Activated CD4-positive, CD25-positive, alpha-beta regulatory T cell (primary cell): ENCODE measurements around the gene C17orf107.
A peak's percentile ranks its signal among the peaks of the same experiment; 100 is the strongest.

Experiments used
- DNase-seq, 4 experiments: peaks; one replicate each; lab custom pipeline; 2025; lab: John Stamatoyannopoulos, UW

C17orf107 gene

GRCh38 chr17:4948166-4948930 is 49.0 kb downstream of the C17orf107 start, which contains the start of gene PFN1:
TSS of gene PFN1 (minus strand) at chr17:4948530. CDS start at chr17:4948394, 136 bp downstream.
- peak; percentile 80 to 92 (median 84) for DNase-seq

DNA sequence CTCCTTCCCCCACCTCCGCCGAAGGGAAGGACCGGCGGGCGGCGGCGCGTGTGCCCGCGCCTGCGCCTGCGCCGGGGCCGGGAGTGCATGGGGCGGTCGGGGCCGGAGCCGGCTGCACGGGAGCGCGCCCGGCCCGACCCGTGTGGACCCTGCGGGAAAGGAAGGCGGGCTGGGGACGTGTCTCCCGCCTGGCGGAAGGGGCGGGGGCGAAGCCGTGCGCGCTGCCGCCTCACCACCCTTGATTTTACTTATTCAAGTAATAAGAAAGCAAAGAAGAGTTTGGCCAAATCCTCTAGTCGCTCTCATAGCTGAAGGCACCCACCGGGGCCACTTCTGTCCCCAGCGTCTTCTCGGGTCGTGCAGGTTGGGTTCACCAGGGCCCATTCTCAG is 49.6 kb downstream of the C17orf107 start:
- DNase-seq, result peak in 3 of 4 experiments; percentile 37 to 59 (median 48)

DNA sequence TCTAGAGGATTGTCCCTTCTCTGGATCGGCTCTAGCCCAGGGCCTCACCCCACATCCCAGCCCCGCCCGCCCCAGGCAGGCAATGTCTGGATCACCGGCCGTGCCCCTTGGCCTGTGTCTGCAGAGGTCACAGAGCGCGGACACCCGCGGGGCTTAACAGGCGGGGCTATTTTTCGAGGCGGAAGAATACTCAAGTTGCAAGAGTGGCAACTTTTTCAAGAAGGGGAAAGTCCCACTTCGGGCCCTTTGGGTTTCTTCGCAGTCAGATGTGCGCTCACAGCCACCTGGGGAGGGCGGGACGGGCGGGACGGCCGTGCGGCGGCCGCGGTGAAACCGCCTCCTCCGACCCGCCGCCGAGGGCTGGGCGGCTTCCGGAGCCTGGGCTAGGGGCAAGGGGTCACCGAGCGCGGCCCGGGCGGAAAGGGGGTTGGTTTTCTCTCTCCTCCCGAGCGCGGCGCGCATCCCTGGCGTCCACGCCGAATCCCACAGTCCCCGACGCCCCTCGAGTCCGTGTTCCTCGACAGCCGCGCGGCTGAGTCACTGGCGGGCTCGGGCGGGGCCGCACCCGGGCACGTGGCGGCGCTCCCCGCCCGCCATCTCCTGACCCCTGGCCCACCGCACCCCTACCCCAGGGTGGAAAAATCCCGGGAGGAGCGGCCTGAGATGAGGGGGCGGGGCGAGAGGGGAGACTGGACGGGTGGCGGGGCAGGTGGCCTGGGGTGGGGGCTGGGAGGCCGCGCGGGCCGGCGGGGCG is 50.2 kb downstream of the C17orf107 start:
- peak; percentile 56 to 72 (median 62) for DNase-seq

DNA sequence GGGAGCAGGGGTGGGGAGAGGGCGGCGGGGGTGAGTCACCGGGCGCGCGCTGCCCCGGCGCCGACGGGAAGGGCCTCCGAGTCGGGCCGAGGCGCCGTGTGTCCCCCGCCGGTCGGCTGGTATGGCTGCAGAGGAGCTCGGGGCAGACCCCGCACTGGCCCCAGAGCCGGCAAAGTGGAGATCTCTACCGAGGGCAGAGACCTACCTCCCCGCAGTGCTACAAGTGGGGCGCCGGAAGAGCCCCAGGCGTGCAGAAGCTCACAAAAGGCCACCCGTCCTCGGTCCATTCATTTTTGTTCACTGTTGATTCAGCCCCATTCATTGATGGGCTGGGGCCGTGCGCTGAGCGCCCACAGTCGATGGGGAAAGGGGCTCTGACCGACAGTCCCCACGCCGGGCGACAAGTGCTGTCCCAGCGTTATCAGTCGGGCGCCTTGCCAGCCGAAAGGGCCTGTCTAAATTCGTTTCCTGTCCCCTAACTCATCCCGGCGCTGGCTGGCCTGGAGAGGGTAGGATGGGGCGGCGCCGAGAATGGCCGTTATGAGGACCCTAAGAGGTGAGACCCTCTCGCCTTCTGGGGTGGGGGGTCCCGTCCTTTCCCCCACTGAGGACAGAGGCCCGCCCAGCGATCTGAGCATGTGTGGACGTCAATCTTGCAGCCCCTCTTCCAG is 50.9 kb downstream of the C17orf107 start:
- peak in 2 of 4 experiments; percentile 48 to 61 for DNase-seq

DNA sequence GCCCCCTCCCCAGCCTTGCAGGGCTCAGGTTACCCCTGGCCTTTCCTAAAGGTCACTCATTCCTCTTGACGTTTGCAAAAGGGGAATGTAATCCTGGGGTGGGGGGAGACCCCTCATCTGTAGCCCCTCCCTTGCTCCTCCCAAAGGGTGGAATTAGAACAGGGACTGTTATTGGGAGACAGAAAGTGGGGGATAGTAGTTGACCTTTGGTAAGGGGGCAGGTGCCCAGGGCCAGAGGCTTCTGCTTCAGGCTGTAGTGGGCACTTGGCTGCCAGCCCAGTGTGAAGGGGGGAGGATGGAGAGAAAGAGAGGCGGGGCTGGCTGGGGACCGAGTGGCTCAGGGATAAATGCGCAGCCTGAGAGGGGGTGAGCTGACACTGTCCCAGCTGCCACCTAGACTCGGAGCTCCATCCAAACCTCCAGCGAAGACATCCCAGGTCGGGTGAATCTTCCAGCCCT is 51.4 kb downstream of the C17orf107 start, which contains the start of gene ENO3:
ENO3 (plus strand) TSS at position 374 of the 459 bp plus-strand sequence. CDS start 711 bp downstream, outside the sequence.
- DNase-seq, result no peak

- no peak for DNase-seq
These were observed 52.1 kb downstream of the C17orf107 start for GRCh38 chr17:4951486-4951885.
